HG02840 (cell line): ENCODE results near the gene SPOPL.
A peak's percentile ranks its signal among the peaks of the same experiment; 100 is the strongest.
"Not testable (repeated sequence)": the region's sequence is repeated elsewhere in the genome, so short reads cannot be mapped to it uniquely, and the experiment has no call there.

Source experiments
- ATAC-seq: cut with Tn5 transposase; IDR thresholded peaks from one replicate; pipeline ENCODE4 v1.9.1; 2021; ENCODE audit warnings: mild to moderate bottlenecking, moderate library complexity, moderate number of reproducible peaks; ENCODE audit not compliant: unreplicated experiment, low FRiP score

The SPOPL gene

DNA sequence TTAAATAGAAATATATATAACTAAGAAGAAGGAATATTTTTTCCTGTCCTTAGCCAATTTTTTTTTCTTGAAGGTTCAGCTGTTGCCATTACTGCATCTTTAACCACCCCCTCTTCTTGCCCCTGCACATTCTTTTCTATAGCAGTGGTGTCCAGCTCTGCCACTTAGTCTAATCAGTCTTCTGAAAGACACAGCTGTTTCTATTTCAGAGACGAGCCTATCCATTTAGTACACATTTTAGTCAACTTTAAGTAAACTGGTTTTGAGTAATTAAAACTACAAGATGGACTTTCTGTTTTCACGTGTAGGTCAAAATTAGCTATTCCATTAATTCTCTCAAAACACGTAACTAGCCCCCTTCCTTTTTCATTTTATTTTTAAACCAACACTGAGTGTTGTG, 21.0 kb downstream of the SPOPL start:
- ATAC-seq: peak; percentile 79

GRCh38 chr2:138523018-138523672, 21.6 kb downstream of the SPOPL start:
- peak; percentile 40 for ATAC-seq

DNA sequence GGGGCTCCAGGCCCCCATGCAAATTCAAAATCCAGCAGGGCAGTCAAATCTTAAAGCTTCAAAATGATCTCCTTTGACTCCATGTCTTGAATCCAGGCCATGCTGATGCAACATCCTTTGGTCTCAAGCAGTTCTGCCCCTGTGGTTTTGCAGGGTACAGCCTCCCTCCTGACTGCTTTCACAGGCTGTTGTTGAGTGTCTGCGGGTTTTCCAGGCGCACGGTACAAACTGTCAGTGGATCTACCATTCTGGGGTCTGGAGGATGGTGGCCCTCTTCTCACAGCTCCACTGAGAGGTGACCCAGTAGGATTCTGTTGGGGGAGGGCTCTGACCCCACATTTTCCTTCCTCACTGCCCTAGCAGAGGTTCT, 22.1 kb downstream of the SPOPL start:
- not testable (repeated sequence) for ATAC-seq

- ATAC-seq: not testable (repeated sequence)
These were observed 22.8 kb downstream of the SPOPL start for GRCh38 chr2:138524353-138524752.

DNA sequence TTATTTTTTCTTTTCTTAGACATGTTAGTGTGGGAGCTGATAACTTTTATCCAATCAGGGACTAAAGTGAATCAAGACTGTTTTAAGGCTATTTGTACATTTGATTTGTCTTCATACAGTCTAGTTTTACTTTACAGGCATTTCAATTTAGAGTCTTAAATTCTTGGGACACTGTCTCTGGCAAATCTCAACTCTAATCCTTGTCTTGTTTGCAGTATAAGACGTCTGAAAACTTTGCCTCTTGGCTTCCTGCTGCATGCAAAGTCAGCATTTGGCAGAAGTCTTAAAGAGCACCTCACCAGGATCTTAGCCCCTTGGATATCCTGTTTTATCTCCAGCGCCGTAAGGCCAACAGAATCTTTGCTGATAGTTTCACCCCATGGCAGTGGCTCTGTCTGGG, 30.3 kb downstream of the SPOPL start:
- no peak for ATAC-seq

DNA sequence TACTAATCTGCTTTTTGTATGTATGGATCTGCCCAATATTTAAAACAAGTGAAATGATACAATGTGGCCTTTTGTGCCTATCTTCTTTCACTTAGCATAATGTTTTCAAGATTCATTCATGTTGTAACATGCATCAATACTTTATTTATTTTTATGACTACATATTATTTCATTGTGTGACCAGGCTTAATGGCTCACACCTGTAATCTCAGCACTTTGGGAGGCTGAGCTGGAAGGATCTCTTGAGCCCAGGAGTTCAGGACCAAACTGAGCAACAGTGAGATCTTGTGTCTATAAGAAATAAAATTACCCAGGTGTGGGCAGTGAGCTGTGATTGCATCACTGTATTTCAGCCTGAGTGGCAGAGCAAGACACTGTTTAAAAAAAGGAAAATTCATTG, 33.2 kb downstream of the SPOPL start:
- no peak for ATAC-seq

DNA sequence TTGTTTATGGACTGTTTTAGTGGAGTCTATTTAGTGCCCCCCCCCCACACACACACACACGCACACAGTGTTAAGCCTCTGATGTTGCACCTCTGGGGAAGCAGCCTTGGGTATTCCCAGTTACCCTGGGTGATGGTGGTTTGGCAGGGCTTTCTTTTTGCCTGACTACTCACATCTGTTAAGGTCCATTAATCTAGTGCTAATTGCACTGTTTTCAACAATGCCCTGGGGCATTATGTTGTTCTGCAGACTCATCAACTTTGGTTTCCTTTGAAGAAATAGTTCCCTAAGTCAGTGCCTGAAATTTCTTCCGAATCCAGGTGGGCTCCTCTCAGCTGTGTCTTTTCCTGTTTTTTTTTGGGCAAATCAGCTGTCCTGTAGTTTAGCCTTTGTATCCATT, 34.7 kb downstream of the SPOPL start:
- ATAC-seq: no peak

DNA sequence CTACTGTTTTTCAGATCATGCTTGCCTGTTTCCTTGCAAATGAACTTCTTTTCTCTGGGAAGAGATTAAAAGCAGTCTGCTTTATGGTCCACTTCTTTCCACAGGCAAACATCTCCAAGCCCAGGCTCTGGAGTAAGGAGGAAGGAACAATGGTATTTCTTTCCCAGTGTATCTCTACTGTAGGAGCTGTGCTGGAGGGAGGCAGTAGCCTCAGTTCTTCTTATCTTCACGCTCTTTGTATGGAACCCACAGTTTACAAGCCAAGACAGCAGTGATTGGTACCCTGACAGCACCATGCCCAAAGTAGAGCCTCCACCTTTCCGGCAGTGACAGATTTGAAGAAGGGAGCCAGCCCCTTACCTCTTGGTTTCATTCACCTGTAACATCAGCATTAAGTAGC, 35.2 kb downstream of the SPOPL start:
- ATAC-seq: no peak

DNA sequence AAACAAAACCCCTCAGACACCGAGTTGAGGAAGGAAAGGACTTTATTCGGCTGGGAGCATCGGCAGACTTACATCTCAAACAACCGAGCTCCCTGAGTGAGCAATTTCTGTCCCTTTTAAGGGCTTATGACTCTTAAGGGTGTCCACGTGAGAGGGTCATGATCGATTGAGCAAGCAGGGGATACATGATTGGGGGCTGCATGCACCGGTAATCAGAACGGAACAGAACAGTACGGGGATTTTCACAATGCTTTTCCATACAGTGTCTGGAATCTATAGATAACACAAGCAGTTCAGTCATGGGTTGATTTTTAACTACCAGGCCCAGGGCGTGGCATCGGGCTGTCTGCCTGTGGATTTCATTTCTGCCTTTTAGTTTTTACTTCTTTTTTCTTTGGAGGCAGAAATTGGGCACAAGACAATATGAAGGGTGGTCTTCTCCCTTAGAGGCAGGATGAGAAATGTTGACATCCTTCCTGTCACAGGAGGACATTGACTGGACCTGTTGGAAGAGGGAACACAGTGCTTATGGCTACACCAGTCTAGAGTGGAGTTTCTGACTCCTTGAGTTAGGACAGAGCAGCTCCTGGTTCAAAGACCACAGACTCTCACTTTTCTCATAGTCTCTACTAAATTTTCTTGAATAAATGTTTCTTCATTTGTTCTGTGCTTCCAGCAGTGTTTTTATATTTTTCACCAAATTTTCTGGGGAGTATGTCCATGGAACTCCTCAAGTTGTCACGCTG, 35.8 kb downstream of the SPOPL start:
- no peak for ATAC-seq

DNA sequence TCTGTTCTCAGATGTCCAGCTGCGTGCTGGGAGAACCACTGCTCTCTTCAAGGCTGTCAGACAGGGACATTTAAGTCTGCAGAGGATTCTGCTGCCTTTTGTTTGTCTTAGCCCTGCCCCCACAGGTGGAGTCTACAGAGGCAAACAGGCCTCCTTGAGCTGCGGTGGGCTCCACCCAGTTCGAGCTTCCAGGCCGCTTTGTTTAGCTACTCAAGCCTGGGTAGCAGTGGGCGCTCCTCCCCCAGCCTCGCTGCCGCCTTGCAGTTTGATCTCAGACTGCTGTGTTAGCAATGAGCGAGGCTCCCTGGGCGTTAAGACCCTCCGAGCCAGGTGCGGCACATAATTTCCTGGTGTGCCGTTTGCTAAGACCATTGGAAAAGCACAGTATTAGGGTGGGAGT, 42.6 kb downstream of the SPOPL start:
- ATAC-seq: not testable (repeated sequence)

DNA sequence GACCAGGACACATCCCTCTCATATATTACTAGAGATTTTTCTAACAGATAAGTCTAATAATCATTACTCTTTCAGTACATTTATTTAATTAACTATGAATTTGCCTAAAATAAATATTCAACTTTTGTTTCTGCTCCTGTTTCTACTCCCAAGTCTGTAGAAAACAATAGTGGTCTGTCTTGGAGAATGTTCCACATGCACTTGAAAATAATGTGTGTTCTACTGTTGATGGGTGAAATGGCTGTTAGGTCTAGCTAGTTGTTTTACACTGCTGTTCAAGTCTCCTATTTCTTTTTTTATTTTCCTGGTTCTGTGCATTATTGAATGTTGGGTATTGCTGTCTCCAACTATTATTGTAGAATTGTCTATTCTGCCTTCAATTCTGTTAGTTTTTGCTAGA, 47.2 kb downstream of the SPOPL start:
- no peak for ATAC-seq

GRCh38 chr2:138550172-138550571, 48.6 kb downstream of the SPOPL start:
- no peak for ATAC-seq

DNA sequence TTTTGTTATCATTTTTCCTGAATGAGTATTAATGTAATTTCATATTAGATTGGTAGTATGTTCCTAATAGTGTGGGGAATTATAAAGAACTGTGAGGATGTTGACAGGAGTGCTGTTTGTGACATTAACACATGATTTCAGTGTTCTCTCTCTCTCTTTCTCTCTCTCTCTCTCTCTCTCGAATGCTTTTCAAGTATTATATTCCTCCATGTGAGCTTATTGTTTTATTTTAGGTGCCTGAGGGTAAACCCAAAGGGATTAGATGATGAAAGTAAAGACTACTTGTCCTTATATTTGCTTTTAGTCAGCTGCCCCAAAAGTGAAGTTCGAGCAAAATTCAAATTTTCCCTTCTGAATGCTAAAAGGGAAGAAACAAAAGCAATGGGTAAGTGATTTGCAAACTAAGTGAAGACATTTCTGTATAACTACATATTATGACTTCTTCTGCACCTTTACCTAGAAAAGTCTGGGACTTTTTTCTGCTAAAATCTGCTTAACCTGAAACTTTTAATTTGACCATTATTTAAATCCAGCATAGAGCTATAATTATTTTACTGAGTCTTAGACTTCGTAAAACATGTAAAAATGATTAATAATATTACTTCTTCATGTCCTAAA, 49.2 kb downstream of the SPOPL start:
- no peak for ATAC-seq

- ATAC-seq: no peak
These were observed 52.6 kb downstream of the SPOPL start for GRCh38 chr2:138554123-138554522.

GRCh38 chr2:138559641-138560040, 58.1 kb downstream of the SPOPL start:
- no peak for ATAC-seq

DNA sequence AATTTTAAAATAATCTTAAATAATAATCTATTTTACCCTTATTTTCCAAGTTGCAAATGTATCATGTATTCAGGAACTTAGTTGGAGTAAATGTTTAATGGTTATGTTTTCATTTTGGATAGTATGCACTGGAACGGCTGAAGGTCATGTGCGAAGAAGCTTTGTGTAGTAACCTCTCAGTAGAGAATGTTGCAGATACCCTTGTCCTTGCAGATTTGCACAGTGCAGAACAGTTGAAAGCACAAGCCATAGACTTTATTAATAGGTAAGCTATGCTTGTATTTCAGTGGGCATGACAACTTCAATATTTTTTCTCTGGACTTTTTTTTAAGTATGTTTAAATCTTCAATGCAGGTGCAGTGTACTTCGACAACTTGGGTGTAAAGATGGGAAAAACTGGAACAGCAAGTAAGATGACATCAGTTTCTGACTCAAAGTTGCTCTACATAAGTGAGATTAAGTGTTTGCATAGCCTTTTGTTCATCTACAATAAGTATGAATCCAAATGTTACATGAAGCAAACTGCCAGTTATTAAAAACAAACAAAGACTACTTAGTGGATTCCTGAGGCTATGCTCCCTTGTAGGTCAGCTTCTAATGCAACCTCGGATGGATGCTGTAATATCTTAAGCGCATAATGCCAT, 63.1 kb downstream of the SPOPL start:
- ATAC-seq: no peak

DNA sequence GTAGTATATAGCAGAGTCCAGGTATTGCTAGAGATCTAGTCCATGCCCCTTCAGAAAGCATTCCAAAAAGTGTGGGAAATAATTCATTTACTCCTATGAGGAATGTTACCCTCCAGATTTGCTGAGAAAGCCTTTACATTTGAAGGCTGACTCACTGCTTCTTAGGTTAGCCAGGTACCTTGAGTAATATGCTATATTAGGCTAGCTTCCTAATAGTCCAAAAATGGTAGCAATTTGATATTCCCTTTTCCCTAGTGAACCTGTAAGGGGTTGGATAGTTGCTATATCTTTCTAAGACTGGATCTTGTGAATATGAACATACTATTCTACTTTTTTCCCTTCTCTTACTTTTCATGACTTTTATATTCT, 63.6 kb downstream of the SPOPL start:
- no peak for ATAC-seq

GRCh38 chr2:138572318-138572717, 70.7 kb downstream of the SPOPL start:
- no peak for ATAC-seq

GRCh38 chr2:138577066-138577465, 75.5 kb downstream of the SPOPL start:
- no peak for ATAC-seq

- ATAC-seq: no peak
These were observed 78.0 kb downstream of the SPOPL start for GRCh38 chr2:138579556-138579955.

DNA sequence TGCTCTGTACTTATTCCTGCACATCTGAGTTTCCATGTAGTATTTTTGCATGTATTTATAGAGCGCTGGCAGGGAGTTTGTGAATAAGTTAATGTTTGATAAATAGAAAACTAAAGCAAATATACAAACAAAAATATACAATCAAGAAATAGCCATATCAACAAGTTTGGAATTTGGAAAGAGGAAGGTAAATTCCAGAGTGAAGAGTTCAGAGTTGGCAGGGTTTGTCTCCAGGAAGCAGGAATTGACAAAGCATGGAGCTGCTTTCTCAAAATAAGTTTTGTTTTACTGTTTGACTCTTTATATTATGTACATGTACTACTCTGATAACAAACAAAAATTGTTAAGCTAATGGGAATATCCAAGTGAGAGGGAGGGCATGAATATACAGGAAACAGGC, 80.3 kb downstream of the SPOPL start:
- no peak for ATAC-seq
